Activated B cell treated with CpG ODN at 0.5 μM for 24 hours (primary cell): Measurements from ENCODE around the gene MYO16. TPM values are rescaled to one million over a fixed set of nuclear protein-coding genes. Genes with fewer than 3 reads are reported as not detected.

Experiments used
- ATAC-seq: fragments of 200-7000 bp; cut with Tn5 transposase; one replicate; pipeline ENCODE4 v1.10.0; 2021; ENCODE audit warnings: low read depth, mild to moderate bottlenecking, moderate library complexity
- CTCF ChIA-PET: fragments of 350-600 bp; sonication (Branson Sonifier 250); formaldehyde crosslinking; loops from one replicate; lab custom pipeline; 2021; ENCODE audit warnings: antibody characterized with exemption; lab: Charles Lee
- POLR2A ChIA-PET: fragments of 350-600 bp; sonication (Branson Sonifier 250); formaldehyde crosslinking; loops from one replicate; lab custom pipeline; 2021; ENCODE audit warnings: antibody characterized with exemption; lab: Charles Lee
- DNase-seq: peaks from one replicate; pipeline ENCODE4 v3.0.0; 2022
- H3K27ac Mint-ChIP-seq: one replicate; pipeline ENCODE4 v1.8.0; 2020; ENCODE audit warnings: mixed read lengths
- H3K27me3 Mint-ChIP-seq: one replicate; pipeline ENCODE4 v1.8.0; 2021; ENCODE audit warnings: mixed read lengths
- H3K36me3 Mint-ChIP-seq: one replicate; pipeline ENCODE4 v1.8.0; 2021; ENCODE audit warnings: low read depth, mixed read lengths
- H3K4me1 Mint-ChIP-seq: one replicate; pipeline ENCODE4 v1.8.0; 2021; ENCODE audit warnings: mixed read lengths
- H3K4me3 Mint-ChIP-seq: one replicate; pipeline ENCODE4 v1.8.0; 2020; ENCODE audit warnings: mild to moderate bottlenecking, mixed read lengths
- H3K9me3 Mint-ChIP-seq: one replicate; pipeline ENCODE4 v1.8.0; 2020; ENCODE audit warnings: mixed read lengths
- intact Hi-C: fragments of 100-400 bp; cut with micrococcal nuclease; formaldehyde crosslinking; loops from one replicate; pipeline ENCODE4 v1.15.1; 2024
- total RNA-seq: library from RNA; stranded (reverse); gene quantifications from 2 replicates; pipeline ENCODE4 v1.2.3, GENCODE V29; 2022
- TF ChIP-seq, protein P1 (sequence below): fragments of 200-600 bp; IDR thresholded peaks from one replicate; pipeline ENCODE4 v1.8.0; 2022; ENCODE audit warnings: antibody characterized with exemption, mild to moderate bottlenecking

Gene MYO16
- total RNA-seq, 1 donor from 2014 or later = not detected

GRCh38 chr13:108957369-108958012 is 328.1 kb downstream of the MYO16 start:
- CTCF ChIA-PET = no interaction called here

DNA sequence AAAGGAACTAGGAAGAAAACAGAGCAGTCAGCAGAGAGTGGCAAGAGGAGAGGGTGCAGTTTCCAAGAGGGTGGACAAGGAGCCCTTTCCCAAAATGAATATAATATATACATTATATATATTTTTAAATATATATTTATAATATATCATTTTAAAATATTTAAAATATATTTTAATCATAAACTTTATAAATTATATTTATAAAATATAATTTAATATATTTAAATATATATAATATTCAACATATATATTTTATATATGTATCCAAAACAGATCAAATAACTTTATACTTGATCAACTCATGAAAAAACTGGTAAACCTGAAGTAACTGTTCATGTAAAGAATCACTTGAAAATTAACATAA is 328.6 kb downstream of the MYO16 start:
- Mint-ChIP-seq H3K4me3 (no peak overlapping the region), H3K4me1 (no peaks in the 10 kb centered on the region), H3K27ac (no peak overlapping the region), H3K27me3 (peaks cover 8% of the 10 kb centered on the region), H3K9me3 (no peaks in the 10 kb centered on the region), H3K36me3 (no peaks in the 10 kb centered on the region)
- CTCF ChIA-PET = no interaction called here
- TF ChIP-seq, protein P1, sequence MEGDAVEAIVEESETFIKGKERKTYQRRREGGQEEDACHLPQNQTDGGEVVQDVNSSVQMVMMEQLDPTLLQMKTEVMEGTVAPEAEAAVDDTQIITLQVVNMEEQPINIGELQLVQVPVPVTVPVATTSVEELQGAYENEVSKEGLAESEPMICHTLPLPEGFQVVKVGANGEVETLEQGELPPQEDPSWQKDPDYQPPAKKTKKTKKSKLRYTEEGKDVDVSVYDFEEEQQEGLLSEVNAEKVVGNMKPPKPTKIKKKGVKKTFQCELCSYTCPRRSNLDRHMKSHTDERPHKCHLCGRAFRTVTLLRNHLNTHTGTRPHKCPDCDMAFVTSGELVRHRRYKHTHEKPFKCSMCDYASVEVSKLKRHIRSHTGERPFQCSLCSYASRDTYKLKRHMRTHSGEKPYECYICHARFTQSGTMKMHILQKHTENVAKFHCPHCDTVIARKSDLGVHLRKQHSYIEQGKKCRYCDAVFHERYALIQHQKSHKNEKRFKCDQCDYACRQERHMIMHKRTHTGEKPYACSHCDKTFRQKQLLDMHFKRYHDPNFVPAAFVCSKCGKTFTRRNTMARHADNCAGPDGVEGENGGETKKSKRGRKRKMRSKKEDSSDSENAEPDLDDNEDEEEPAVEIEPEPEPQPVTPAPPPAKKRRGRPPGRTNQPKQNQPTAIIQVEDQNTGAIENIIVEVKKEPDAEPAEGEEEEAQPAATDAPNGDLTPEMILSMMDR = no peak
- ATAC-seq = no peak
- no peak for DNase-seq
- intact Hi-C loops = no loop called here
- POLR2A ChIA-PET = no interaction called here

More at GRCh38 chr13:108957369-108958012, 328.1 kb downstream of the MYO16 start:
- H3K36me3 Mint-ChIP-seq = no peaks in the 10 kb centered on the region
- no peak overlapping the region for H3K4me3 Mint-ChIP-seq
- POLR2A ChIA-PET = no interaction called here
- H3K9me3 Mint-ChIP-seq = no peaks in the 10 kb centered on the region
- H3K27me3 Mint-ChIP-seq = peaks cover 8% of the 10 kb centered on the region
- no peak overlapping the region for H3K27ac Mint-ChIP-seq
- TF ChIP-seq, protein P1 = no peak
- no peaks in the 10 kb centered on the region for H3K4me1 Mint-ChIP-seq
- intact Hi-C loops = no loop called here
- no peak for ATAC-seq
- no peak for DNase-seq

- intact Hi-C loops = no loop called here
- no peak overlapping the region for H3K27ac Mint-ChIP-seq
- ATAC-seq = no peak
- TF ChIP-seq, protein P1 = no peak
- no peak for DNase-seq
- H3K36me3 Mint-ChIP-seq = no peaks in the 10 kb centered on the region
- H3K9me3 Mint-ChIP-seq = no peaks in the 10 kb centered on the region
- H3K4me1 Mint-ChIP-seq = no peaks in the 10 kb centered on the region
- ChIA-PET CTCF (no interaction called here), POLR2A (no interaction called here)
- no peak overlapping the region for H3K4me3 Mint-ChIP-seq
- peaks cover 8% of the 10 kb centered on the region for H3K27me3 Mint-ChIP-seq
Observed at GRCh38 chr13:108959234-108959633, 329.8 kb downstream of the MYO16 start.

GRCh38 chr13:108960006-108960405 is 330.6 kb downstream of the MYO16 start:
- POLR2A ChIA-PET = interaction anchor here (0.7 kb wide), 1 partner anchor 72 kb away, joined by 5 read pairs; no protein-coding TSS in a partner anchor
- TF ChIP-seq, protein P1 = no peak
- CTCF ChIA-PET = no interaction called here
- no peak for DNase-seq
- ATAC-seq = no peak
- Mint-ChIP-seq H3K9me3 (no peaks in the 10 kb centered on the region), H3K4me1 (no peaks in the 10 kb centered on the region), H3K27ac (no peak overlapping the region), H3K27me3 (peaks cover 8% of the 10 kb centered on the region), H3K36me3 (no peaks in the 10 kb centered on the region), H3K4me3 (no peak overlapping the region)
- intact Hi-C loops = loop anchor here (5.0 kb wide), 1 partner anchor 187 kb away; no protein-coding TSS in a partner anchor

DNA sequence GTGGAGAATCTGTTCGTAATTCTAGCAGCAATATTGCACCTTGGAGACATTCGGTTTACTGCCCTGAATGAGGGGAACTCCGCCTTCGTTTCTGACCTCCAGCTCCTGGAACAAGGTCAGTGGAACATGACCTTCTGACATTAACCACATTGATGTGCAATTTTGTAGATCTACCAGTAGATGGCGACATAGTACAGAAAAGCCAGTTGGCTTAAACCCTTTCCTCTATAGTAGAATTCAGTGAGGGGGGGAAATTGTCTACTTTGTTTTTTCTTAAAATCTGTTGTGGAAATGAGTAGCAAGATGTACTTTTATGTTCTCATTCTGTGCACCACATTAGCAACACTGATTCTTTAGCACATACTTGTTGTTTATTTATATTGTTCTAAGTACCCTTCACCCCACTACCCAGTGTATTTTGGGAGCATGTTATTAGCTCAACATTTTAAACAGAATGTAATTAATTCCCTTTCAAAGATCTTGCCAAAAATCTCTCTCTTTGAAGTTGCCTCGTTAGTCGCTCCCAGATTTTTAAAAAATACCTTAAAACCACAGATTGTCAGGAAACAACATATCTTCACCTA is 332.2 kb downstream of the MYO16 start:
- Mint-ChIP-seq H3K4me1 (no peaks in the 10 kb centered on the region), H3K27me3 (peaks cover 2% of the 10 kb centered on the region), H3K27ac (no peak overlapping the region), H3K36me3 (no peaks in the 10 kb centered on the region), H3K4me3 (no peak overlapping the region), H3K9me3 (no peaks in the 10 kb centered on the region)
- intact Hi-C loops = loop anchor here (1.0 to 5.0 kb wide), 4 partner anchors 186 to 1155 kb away; no protein-coding TSS in a partner anchor
- TF ChIP-seq, protein P1 = peak; percentile 94
- ATAC-seq = peak; percentile 75
- CTCF ChIA-PET = interaction anchor here (0.6 to 2.1 kb wide), 11 partner anchors 10 to 1450 kb away, joined by 3 to 22 read pairs (median 4); no protein-coding TSS in a partner anchor
- DNase-seq = no peak
- POLR2A ChIA-PET = no interaction called here
